HG03039 (cell line): ENCODE measurements around the gene TCEA3.
"Not testable (repeated sequence)": the region's sequence is repeated elsewhere in the genome, so short reads cannot be mapped to it uniquely, and the experiment has no call there.

Experiments used
- ATAC-seq: cut with Tn5 transposase; IDR thresholded peaks from one replicate; pipeline ENCODE4 v1.9.1; 2021; ENCODE audit warnings: mild to moderate bottlenecking, moderate library complexity; ENCODE audit not compliant: unreplicated experiment

TCEA3 gene

GRCh38 chr1:23394684-23395083 is 29.9 kb downstream of the TCEA3 start:
- ATAC-seq, result no peak

- no peak for ATAC-seq
These were observed 30.4 kb downstream of the TCEA3 start for GRCh38 chr1:23394181-23394580.

- no peak for ATAC-seq
These were observed 30.8 kb downstream of the TCEA3 start for GRCh38 chr1:23393706-23394105.

GRCh38 chr1:23392125-23392855 is 32.3 kb downstream of the TCEA3 start:
- ATAC-seq, result no peak

GRCh38 chr1:23389837-23390321 is 34.7 kb downstream of the TCEA3 start:
- no peak for ATAC-seq

DNA sequence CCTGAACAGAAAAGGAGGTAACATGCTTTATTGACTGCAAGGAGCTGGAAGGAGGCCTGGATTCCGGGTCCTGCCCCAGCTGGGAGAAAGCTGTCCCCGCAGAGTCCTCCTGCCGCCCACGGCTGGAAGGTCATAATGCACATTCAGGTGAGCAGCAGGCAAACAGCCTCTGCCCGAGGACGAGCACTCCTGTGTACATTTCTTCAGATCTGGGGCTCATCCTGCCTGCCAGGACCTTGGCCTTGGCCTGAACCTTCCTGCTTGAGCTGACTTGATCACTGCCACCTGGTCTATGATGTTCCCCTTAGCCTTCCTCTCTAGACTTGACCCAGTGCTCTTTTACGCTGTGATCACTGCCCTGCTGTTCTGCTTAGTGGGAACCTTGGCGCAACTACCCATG is 37.1 kb downstream of the TCEA3 start:
- no peak for ATAC-seq

DNA sequence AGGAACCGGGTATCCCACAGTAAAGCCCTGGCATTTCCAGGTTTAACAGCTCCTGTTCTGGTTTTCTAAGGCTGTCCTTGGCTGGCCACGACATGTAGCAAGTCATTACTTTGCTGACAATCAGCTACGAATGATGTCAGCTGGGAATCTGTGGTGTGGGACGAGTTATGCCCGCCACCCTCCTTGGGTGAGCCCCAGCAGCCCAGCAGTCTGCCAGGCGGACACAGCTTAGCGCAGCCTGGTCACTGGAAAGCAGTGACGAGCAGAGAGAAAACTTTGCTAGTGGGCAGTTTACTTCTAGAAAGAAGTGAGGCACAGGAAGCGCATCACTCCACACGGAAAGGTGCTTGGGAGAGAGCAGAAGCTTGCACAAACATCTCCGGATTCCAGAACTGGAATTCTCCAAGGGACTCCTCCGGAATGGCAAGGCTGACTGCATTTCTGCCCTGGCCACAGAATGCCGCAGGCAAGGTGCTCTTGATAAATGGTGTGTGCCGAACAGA is 39.4 kb downstream of the TCEA3 start:
- ATAC-seq, result no peak

DNA sequence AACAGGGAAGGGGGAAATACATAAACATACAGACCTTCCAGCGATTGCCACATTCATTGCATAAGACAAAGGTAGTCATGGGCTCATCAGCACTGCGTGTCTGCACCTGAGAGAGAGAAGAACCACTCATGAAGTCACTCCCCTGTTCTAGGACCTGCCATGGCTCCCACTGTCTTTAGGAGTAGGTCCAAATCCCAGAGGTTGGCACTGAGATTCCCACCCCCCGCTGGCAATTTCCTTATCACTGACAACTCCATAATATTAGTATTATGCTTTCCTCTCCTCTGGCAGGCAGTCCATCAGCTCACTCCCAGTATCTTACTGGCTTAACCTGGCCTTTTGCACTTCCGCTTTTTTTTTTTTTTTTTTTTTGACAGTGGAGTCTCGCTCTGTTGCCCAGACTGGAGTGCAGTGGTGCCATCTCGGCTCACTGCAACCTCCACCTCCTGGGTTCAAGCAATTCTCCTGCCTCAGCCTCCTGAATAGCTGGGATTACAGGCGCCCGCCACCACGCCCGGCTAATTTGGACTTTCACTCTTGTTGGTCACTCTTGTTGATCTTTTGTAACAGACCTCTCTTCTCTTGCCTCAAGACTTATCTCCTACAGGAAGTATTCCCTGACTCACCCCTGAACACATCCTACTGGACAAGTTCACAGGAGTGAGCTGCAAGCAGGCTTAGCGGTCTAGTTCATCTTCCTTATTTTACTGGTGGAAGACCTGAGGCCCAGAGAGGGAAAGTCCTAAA is 40.1 kb downstream of the TCEA3 start:
- no peak for ATAC-seq

GRCh38 chr1:23383577-23384311 is 40.8 kb downstream of the TCEA3 start:
- no peak for ATAC-seq

- ATAC-seq, result no peak
These were observed 43.2 kb downstream of the TCEA3 start for GRCh38 chr1:23381233-23381885.

DNA sequence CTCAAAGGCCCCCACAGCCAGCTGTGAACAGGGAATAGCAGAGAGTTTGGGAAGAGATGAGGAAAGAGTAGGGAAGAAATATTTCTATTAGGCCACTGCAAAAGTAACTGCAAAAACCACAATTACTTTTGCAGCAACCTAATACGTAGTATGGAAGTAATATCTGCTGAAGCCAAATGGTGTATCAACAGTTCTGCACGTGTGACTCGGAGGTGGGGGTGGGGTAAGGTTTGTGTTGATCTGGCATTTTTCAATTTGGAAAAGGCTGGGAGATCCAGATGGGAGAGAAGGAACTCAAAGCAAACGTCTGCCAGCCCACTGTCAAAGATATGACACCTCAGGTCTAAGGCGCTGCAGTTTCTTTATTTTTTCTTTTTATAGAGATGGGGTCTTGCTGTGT is 43.8 kb downstream of the TCEA3 start:
- no peak for ATAC-seq

DNA sequence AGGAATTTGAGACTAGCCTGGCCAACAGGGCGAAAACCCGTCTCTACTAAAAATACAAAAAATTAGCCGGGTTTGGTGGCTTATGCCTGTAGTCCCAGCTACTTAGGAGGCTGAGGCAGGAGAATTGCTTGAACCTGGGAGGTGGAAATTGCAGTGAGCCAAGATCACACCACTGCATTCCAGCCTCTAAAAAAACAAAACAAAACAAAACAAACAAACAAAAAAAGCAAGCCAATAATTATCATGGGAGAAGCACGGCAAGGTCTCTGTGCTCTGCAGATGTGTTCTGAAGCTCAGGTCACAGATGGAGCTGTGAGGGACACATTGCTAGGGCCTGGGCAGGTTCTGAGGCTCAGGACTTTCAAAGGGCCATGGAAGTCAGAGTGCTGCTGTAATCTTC is 44.3 kb downstream of the TCEA3 start:
- ATAC-seq, result not testable (repeated sequence)

- no peak for ATAC-seq
These were observed 47.4 kb downstream of the TCEA3 start for GRCh38 chr1:23376890-23377811.

- ATAC-seq, result not testable (repeated sequence)
These were observed 50.3 kb downstream of the TCEA3 start for GRCh38 chr1:23374079-23374735.

- ATAC-seq, result no peak
These were observed 52.3 kb downstream of the TCEA3 start for GRCh38 chr1:23371987-23372880.

DNA sequence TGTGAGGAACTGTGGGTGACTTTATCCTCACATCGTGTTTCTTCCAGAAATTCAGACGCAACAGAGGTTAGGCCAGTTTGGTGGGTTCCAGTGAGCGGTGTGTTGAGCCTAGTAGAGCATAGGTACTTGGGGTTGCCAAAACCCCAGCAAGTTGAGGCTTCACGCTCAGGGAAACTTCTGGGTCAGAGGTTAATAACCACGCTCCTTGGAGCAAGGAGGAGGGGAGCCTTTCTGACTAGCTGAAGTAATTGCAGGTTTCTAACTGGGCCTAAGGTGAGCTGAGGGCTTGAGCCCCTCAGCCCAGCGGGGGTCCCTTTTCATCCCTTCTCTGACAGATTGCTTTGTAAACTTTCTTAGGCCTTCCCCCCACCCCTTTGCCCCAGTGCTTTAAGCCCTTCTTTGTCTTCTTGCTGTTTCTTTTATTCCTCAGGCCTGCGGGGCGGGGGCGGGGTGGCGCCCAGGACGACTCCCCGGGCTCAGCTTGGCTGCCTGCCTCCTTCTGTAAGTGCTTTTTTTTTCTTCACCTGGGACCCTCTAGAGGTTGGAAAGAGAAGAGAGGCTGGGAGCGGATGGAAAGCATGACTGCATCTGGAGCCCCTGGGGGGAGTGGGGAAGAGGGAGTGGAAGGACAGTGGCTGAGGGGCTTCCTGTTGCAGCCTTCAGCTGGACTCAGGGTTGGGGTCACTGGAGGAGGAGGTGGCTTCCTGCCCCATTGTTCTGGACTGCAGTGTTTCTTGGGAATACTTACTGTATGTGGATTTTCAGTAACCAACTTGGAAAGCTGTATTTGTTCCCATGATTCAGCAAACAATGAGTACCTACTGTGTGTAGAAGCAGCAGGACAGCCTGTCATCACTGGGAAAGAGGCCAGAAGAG is 53.6 kb downstream of the TCEA3 start:
- no peak for ATAC-seq

DNA sequence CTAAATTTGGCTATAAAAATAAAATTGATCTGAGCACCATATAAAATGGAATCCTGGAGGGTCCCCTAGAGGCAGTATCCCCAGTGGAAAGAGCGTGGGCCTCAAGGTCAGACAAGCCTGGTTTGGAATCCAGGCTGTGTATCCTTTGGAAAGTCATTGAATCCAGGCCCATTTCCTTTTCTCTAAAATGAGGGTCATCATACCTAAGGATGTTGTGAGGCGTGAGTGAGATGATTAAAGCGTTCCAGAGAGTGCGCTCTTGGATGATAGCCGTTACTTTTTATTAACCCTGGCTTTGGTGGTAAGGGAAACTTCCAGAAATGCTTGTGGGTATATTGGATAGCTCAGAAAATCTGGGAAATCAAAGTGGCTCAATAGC is 54.2 kb downstream of the TCEA3 start:
- no peak for ATAC-seq
